Activated CD4-positive, alpha-beta T cell treated with anti-CD3 and anti-CD28 coated beads, Interleukin-2, amount 50 U/mL, for 1 hour (primary cell): ENCODE results near the gene ADGRL3.
"Not testable (repeated sequence)": the region's sequence is repeated elsewhere in the genome, so short reads cannot be mapped to it uniquely, and the experiment has no call there.

Experiments used
- DNase-seq: peaks from one replicate; pipeline ENCODE4 v3.0.0-alpha.2; 2020

ADGRL3 gene

DNA sequence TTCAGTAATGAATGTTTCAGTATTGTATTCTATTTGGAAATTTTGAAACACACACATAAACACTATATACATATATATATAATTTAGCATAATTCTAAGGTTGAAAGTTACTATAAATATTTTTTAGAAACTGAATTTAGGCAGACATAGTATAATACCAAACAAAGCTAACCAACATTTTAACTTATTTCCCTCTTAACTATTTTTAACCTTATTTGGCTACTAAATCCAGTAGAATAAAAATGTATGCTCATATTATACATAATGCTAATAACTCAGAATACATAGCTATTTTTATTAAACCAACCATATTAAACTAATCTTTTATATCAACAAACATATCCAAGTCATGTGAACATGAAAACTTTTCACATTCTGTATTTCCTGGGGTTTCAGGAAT, 563.6 kb downstream of the ADGRL3 start:
- DNase-seq = no peak

DNA sequence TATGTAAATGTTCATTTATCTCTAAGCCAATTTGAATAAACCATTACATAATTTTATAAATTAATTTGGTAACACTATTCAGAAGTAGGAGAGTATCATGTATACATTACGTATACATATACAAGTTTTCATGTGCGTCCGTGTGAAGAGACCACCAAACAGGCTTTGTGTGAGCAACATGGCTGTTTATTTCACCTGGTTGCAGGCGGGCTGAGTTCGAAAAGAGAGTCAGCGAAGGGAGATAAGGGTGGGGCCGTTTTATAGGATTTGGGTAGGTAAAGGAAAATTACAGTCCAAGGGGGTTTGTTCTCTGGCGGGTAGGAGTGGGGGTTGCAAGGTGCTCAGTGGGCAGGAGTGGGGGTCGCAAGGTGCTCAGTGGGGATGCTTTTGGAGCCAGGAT, 564.0 kb downstream of the ADGRL3 start:
- DNase-seq = not testable (repeated sequence)

DNA sequence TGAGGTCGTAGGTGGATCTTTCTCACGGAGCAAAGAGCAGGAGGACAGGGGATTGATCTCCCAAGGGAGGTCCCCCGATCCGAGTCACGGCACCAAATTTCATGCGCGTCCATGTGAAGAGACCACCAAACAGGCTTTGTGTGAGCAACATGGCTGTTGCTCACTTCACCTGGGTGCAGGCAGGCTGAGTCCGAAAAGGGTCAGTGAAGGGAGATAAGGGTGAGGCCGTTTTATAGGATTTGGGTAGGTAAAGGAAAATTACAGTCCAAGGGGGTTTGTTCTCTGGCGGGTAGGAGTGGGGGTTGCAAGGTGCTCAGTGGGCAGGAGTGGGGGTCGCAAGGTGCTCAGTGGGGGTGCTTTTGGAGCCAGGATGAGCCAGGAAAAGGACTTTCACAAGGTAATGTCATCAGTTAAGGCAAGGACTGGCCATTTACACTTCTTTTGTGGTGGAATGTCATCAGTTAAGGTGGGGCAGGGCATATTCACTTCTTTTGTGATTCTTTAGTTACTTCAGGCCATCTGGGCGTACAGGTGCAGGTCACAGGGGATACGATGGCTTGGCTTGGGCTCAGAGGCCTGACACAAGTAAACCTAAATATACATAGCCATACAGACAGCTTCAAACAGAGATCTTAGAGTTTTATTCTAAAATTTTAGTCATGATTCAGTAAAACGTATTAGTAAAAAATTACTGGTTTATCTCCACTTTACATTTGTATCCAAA, 569.5 kb downstream of the ADGRL3 start:
- not testable (repeated sequence) for DNase-seq

DNA sequence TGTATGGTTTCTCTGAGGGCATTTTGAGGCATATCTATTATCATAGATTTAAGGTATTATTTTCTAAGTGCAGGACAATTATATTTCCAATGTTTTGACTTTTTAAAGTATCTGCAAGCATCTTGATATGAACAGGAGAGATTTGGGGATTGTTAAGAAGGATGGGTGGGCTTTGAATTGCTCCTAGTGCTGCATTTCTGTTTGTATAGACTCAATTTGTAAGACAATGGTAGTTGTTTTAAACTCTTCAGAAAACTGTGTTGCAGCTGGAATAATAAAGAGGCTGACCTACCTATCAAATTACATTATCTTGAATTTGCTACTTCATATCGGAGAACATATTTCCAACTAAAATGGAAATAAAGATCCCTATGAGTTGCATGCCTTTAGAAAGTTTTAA, 570.3 kb downstream of the ADGRL3 start:
- no peak for DNase-seq

DNA sequence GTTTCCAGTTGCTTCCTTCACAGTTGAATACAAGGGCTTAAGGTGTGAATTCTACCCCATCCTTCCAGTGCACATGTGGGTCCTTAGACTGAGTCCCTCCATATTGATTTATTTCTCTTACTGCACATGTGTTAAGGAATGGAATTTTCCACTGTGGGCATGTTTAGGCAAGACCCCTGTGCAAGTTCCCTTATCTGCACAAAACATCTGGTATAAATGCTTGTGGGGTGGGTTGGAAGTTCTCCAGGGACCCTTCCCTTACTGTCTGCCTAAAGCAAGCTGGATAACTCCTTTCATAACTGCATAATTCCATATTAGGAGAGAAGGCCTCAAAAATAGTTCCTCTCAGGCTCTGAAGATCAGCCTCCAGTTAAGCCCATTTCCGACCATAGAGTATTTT, 570.9 kb downstream of the ADGRL3 start:
- no peak for DNase-seq

DNA sequence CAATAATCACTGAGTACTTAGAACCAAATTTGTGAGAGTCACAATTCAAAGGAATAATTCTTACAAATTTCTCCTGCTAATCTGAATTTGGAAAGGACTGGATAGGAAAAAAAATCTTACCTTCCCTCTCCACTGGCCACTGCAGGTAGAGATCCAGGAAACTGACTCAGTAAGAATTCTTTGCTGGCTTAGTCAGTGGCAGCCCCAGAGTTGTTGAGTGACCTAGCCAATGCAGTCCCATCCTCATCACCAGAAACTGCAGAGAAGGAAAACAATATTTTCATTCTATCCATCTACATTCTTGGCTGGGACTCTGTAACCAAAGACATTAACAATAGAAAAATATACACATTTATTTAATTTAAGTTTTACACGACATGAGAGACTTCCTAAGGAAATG, 572.0 kb downstream of the ADGRL3 start:
- no peak for DNase-seq

DNA sequence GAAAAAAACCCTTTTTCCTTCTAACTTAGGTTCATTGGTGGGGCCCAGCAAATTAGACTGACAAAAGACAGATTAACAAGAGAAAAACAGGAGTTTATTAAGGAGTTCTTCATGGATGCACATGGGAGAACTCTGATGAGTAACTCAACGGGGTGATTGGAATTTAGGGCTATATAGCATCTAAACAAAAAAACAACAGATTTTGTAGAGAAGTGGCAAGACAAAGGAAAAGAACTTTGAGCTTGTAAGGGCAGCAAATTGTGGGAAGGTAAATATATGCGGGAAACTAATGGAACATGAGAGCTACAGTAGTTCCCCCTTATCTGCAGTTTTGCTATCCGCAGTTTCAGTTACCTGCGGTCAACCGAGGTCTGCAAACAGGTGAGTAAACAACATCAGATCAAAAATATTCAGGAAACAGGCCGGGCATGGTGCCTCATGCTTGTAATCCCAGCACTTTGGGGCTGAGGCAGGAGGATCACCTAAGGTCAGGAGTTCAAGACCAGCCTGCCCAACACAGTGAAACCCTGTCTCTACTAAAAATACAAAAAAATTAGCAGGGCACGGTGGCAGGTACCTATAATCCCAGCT, 573.6 kb downstream of the ADGRL3 start:
- DNase-seq = no peak

DNA sequence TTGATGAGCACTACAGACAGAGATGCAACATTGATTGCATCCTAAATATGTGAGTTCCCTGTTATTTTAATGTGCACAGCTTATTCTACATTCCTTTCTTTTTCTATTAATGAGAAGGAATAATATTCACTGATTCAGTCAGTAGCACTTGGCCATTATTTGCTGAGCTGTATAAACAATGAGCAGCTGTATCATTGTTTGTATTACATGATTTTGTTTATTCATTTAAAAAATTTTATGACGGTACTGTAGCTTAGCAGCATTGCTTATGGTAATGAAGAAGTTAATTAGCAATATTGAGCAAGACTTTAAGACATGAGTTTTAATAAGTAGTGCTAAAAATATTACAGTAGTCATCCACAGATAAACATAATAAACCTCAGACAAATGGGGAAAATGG, 582.0 kb downstream of the ADGRL3 start:
- DNase-seq = no peak

DNA sequence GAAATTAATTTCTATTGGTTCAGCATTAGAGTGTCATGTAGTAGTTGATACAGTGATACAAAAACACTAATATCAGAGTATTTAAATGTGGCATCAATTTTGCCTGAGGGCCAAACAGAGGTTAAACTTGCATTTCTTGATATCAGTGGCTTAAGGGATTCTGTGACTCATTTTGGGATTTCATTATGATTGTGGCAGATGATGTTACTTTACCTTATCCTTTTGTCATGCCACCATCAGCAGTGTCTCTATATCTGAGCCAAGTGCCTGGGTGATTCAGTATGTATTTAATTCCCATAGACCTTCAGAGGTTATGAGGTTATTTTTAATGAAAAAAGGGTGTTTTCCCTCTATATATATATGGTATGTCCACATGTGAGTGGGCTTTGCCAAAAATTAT, 582.9 kb downstream of the ADGRL3 start:
- no peak for DNase-seq

DNA sequence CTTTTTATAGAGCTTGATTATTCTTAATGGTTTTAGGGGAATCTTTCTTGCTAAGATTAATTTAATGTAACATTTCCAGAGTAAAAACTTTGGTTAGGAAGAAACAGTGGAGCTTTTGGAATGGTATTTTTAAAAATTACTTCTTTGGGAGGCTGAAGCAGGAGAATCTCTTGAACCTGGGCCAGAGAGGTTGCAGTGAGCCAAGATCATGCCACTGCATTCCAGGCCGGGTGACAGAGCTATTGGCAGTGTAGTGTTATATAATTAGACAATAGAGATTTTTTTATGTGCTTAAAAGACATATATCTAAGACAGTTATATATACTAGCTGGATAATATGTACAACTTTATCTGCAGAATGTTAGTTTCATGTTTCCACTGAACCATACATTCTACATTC, 585.6 kb downstream of the ADGRL3 start:
- DNase-seq = no peak

DNA sequence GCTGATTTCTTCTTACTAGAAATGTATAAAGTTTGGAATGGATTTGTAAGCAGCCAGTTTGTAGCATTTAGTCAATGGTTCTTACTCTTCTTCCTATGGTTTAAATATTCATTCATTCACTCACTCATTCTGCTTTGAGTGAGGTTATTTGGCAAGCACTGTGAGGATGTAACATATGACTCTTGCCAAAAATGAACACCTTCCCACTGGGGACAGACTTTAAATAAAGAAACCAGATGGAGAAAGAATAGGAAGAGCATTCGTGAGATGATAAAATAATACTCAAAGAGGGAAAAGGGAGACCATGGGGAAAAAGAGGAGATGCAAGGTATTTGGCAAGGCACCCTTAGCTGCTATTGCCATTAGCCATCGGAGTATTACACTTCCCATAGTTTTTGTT, 586.1 kb downstream of the ADGRL3 start:
- DNase-seq = no peak

DNA sequence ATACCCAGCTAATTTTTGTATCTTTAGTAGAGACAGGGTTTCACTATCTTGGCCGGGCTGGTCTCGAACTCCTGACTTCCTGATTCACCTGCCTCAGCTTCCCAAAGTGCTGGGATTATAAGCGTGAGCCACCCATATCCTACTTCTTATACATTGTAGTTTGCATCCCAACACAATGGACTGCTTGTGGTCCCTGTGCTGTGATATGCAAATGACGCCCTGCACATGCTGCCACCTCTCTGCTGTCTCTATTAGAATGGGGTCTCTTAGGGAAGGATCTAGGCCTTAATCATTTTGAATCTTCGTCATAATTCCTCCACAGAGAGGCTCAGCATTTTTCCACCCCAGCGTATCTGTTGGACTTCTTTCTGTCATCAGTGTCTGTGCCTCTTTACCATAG, 595.9 kb downstream of the ADGRL3 start:
- DNase-seq = no peak

DNA sequence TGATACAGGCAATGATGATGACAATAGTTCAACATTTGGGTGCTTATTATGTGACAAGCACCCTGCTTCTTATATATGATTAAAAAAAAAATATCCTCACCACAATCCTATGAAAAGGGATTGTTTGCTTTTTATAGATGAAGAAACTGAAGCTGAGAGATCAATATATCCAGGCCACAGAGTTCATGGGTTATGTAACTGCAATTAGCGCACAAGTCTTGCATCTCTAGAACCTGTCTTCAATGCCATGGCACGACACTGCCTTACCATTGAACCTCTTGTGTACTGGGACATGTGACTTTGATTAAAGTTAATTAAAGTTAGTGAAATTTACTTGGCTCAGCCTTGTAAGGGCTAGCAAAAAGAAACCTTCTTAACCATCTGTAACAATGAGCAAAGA, 599.7 kb downstream of the ADGRL3 start:
- no peak for DNase-seq

DNA sequence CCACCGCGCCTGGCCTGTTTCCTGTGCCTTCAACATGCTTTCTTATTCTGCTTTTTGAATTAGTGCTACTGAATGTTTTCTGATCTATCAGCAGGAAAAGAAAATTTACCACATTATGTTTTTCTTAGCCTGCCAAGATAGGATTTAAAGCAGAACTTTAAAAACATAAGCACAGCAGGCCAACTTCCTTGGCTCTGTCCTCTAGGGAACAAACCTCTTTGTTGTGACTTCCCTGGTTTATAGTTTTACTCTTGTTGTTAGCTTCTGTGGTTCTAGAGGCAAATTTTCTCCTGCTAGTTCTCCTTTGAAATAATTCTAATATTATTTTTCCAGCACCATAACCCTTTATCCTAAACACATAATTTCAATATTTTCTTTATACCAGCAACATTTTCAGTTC, 605.1 kb downstream of the ADGRL3 start:
- DNase-seq = no peak

DNA sequence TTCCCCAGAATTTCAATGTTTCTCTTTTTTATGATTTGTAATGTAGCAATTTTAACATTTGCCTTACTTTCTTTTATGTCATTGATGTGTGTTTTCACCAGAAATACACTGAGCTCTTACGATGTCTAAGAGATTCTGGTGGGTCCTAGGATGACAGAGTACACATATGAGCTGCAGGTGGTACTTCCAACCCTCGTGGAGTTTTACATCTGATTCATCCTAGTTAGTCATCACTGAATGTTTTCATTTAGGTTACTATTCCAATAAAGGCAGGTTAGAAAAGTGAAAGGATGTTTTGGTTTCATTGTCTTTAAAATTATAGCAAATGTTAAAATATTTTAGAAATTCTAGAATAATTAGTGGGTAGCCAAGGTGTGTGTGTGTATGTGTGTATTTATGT, 605.9 kb downstream of the ADGRL3 start:
- no peak for DNase-seq

DNA sequence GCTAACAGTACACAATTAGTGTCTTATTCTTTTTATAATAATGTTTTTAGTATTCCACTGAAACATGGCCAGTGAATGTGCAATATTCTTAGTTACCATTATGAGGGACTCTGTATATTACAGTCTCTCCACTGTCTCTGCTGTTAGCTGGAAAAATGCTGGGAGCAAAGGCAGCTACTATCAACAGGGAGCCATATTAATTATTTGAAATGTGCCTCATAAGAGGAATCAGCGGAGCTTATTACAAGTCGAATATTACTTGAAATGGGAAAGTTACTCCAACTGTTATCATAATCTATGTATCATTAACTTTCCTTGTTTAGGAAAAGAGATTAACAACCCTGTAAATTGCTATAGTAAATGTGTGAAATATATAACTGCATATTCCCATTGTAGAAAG, 612.0 kb downstream of the ADGRL3 start:
- DNase-seq = no peak

DNA sequence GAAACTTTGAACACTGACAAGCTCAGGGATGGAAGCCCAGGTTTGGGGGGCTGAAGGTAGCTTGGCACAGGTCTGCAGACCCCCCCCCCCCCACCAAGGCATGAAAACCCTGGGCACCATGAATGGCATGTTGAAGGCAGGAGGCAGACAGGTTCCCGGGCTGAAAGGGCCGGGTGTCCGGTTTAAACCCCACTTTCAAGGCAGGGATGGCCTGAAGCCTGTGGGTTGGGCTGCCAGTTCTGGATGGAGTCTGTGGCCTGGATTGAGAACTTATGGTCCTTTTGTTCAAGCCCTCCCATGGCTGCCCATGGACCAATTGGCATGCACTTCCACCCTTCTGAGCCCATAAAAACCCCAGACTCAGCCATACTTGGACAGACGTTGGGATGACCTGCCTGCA, 616.9 kb downstream of the ADGRL3 start:
- no peak for DNase-seq

DNA sequence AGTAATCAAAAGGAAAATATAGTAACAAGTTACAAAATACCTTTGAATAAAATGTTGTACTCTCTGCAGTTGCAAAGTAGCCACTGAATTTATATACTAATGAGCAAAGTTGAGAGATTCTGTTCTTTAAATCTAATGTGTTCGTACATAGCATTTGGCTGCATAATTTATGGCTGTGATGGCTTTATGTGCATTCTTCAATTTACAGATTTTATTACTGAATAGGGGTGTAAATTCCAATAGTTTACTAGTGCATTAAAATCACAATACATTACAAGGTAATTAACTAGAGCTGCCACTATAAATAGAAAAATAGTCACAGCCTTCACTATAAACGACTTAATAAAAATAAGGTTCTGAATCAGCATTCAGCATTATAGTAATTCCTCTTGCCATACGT, 620.0 kb downstream of the ADGRL3 start:
- DNase-seq = no peak

DNA sequence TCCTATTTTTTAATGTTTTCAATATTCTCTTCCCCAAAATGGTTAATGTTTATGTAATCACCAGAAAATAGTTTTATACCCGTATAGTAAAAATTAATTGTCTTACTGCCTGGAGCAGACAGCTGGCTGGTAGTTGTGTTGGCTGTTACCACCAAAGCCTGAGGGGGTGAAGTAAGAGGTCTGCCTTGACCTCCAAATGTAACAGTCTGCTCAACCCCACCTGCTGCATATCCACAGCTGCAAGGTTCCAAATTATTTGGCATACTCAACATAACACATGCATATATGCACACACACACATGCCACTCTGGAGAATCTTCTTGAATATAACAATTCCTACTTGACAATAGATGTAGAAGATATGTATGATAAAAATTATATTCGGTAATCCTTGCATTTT, 624.3 kb downstream of the ADGRL3 start:
- no peak for DNase-seq

DNA sequence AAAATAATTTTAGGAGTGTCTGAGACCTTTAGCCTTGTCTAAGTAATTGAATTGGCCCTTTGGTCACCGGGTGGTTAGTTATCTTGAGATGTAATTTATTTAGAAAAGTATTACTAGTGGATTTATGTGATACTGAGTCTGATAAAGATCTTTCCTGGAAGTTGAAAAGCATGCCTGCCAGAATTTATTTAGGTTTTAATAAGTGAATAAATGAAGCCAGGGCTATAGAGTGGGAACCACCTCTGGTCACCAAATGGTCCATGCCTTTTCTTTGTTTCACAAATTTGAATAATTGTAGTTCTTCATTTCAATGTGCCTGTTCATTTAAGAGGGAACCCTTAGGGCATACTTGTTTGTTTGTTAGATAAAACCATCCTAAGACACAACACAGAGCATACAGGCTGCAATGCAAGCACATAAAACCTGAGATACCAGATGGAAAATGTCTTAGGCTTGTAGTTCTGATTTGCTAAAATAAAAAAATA, 627.8 kb downstream of the ADGRL3 start:
- DNase-seq = no peak

DNA sequence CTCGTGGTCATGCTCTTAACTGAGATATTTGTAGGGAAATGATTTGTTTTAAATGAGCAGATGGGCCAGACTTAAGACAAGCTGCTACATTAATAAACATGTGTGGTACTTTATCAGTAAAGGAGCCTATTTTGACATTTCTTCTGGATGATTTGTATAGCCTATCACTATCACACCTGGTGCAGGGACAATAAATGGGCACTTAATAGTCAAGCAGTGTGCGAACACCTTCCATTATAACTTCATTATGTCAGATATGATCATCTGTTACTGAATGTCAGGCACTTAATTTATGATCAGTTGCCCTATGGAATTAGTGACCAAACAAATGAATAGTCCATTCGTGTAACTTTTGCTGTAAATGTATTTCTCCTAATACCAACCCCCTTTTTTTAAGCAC, 628.8 kb downstream of the ADGRL3 start:
- DNase-seq = no peak

DNA sequence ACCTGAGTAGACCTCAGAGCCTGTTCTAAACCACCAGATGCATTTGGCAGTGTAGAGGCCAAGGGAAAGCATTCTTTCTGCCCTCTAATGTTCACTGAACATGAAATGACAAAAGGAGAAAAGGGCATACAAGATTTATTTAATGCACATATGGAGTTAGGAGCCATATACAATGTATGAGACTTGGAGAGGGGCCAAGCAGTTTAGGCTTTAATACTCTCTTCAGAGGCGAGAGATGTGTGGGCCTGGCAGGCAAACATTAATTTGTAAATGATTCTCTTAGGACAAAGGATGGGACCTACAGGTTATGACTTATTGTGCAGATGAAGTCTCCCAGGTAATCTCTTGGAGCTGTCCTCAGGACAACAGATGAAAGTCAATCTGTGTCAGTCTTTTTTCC, 631.9 kb downstream of the ADGRL3 start:
- DNase-seq = no peak

DNA sequence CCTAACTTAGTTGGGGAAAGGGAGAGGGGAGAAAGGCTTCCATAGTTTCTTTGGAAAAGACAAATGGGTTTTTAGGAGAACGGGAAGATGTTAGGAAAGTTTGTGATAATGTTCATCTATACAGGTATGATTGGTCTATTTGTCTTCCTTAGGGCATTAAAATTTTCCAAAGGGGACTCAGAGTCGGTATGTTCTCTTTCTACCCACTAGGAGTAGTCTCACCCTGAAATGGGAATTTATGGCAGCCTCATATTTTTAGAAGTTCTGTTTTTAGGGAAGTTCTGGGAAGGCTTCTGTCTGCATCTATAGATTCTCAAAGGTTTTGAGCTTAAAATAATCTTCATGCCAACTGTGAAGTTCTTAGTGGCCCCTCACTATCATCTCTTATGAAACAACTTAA, 637.3 kb downstream of the ADGRL3 start:
- DNase-seq = no peak

DNA sequence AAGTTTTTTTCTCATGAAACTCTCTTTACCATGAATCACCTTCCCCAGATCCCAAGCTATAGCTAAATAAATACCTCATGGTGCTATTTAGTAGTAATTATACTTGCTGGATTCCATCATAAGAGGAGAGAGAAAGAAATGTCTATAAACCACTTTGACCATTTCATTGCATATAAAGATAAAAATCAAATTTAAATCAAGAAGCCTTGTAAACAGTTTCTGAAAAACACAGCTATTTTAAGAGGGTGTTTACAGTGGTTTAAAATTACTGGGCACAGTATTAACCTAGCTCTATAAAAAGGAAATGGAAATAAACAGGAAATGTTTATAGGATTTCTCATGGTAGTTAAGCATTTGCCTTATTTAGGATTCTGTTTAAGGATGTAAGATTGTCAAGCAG, 637.9 kb downstream of the ADGRL3 start:
- no peak for DNase-seq

DNA sequence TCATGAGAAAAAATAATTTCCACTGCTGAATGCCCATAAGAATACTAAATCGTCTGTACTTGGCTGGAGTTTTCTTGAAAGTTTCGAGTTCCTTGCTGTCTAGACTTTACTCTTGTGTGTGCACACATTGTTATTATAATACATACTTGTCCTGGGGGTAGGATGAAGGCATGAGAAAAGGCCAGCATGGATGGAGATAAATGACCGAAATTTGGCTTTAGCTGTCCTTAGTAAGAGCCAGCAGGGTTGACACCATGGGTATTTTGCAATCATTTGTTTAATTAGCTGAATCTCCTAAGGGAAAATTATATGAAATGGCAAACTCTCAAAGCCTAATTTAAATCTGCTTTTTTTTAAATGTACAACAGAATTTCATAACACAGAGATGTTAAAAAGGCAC, 641.6 kb downstream of the ADGRL3 start:
- DNase-seq = no peak
